Fibroblast of peridontal ligament (primary cell): ENCODE results near the gene NTRK1.

Source experiments
- DNase-seq: peaks from one replicate; pipeline ENCODE4 v3.0.0-alpha.2; 2010; ENCODE audit errors: extremely low read depth

The NTRK1 gene

GRCh38 chr1:156860628-156861423 is at the start of gene NTRK1:
Gene NTRK1, plus strand, starts transcription at chr1:156860865. Its CDS starts 70 bp downstream, at chr1:156860935.
- no peak for DNase-seq

- DNase-seq: no peak
Observed at GRCh38 chr1:156811168-156811567, 49.5 kb upstream of the NTRK1 start.

GRCh38 chr1:156812293-156812990 is 48.2 kb upstream of the NTRK1 start:
- DNase-seq: no peak

- DNase-seq: no peak
Observed at GRCh38 chr1:156813298-156813697, 47.4 kb upstream of the NTRK1 start.

GRCh38 chr1:156813750-156814570 is 46.7 kb upstream of the NTRK1 start:
- peak; percentile 25 for DNase-seq

GRCh38 chr1:156814571-156815260 is 45.9 kb upstream of the NTRK1 start:
- no peak for DNase-seq

GRCh38 chr1:156815307-156815826 is 45.3 kb upstream of the NTRK1 start:
- peak; percentile 86 for DNase-seq

- DNase-seq: no peak
Observed at GRCh38 chr1:156815961-156816422, 44.7 kb upstream of the NTRK1 start.

- no peak for DNase-seq
Observed at GRCh38 chr1:156816561-156817328, 43.9 kb upstream of the NTRK1 start, which contains the start of gene SH2D2A. Gene SH2D2A, minus strand, starts transcription at chr1:156816848. Its CDS starts 140 bp downstream, at chr1:156816708.

GRCh38 chr1:156821801-156822200 is 38.9 kb upstream of the NTRK1 start:
- DNase-seq: peak; percentile 45

- no peak for DNase-seq
Observed at GRCh38 chr1:156822680-156823079, 38.0 kb upstream of the NTRK1 start.

- DNase-seq: no peak
Observed at GRCh38 chr1:156823210-156823790, 37.4 kb upstream of the NTRK1 start.

GRCh38 chr1:156826630-156827029 is 34.0 kb upstream of the NTRK1 start:
- peak; percentile 86 for DNase-seq

- no peak for DNase-seq
Observed at GRCh38 chr1:156828400-156829124, 32.1 kb upstream of the NTRK1 start.

GRCh38 chr1:156832434-156832833 is 28.2 kb upstream of the NTRK1 start:
- no peak for DNase-seq

GRCh38 chr1:156833603-156834002 is 27.1 kb upstream of the NTRK1 start:
- DNase-seq: no peak

- DNase-seq: no peak
Observed at GRCh38 chr1:156834322-156834721, 26.3 kb upstream of the NTRK1 start.

- DNase-seq: no peak
Observed at GRCh38 chr1:156836041-156836654, 24.5 kb upstream of the NTRK1 start.

GRCh38 chr1:156836892-156837291 is 23.8 kb upstream of the NTRK1 start:
- no peak for DNase-seq
